K562 (cell line): ENCODE data around the gene LENEP. TPM values are rescaled to one million over a fixed set of nuclear protein-coding genes. Genes with fewer than 3 reads are reported as not detected.

ENCODE experiments used
- ATAC-seq: fragments of 200-7000 bp; cut with Tn5 transposase; 3 replicates; pipeline ENCODE4 v1.9.1; 2020; ENCODE audit warnings: moderate library complexity
- BruUV-seq: library from RNA; stranded (reverse); fragments of 400-500 nt; replicated peaks from 2 replicates; lab custom pipeline; 2021; lab: Mats Ljungman, UMichigan
- CTCF ChIA-PET: fragments of 300-600 bp; formaldehyde crosslinking; extraction: SDS; loops from one replicate; lab custom pipeline; 2021; ENCODE audit warnings: low intra/inter-chr PET ratio; lab: Yijun Ruan, JAX
- POLR2A ChIA-PET: fragments of 300-600, 350-650 bp; sonication (Branson Sonifier 250); formaldehyde crosslinking; extraction: SDS; loops from one replicate; lab custom pipeline; 2021; ENCODE audit warnings: antibody characterized with exemption, inconsistent platforms; lab: Yijun Ruan, JAX
- DNase-seq, 4 experiments: peaks; one replicate each; pipeline versions ENCODE4 v3.0.0 to v3.0.0-alpha.2; 2011 to 2018; ENCODE audit warnings: low spot score in 3 of 4, mixed read lengths in 3 of 4; ENCODE audit errors: extremely low read depth in 1 of 4
- FAIRE-seq: peaks from 2 replicates; lab custom pipeline; 2011; peaks lifted over from hg19 to GRCh38; lab: Jason Lieb, UNC
- H2AFZ ChIP-seq: 2 replicates; pipeline ENCODE4 v1.6.0; 2011; ENCODE audit warnings: low read depth, low read length, control low read depth, inconsistent platforms
- H3K27ac ChIP-seq: fragments of 200-600 bp; 3 replicates; pipeline ENCODE4 v1.8.0; 2011; ENCODE audit warnings: low read depth, mild to moderate bottlenecking, control low read depth, inconsistent platforms, low read length, moderate library complexity, mixed read lengths; ENCODE audit errors: extremely low read depth
- H3K27me3 ChIP-seq, 2 experiments: fragments of 300-600 bp in 1 of 2; 2 replicates in 1 of 2; 3 replicates in 1 of 2; pipeline versions ENCODE4 v1.6.0 to v1.8.0; 2011; ENCODE audit warnings: inconsistent platforms in 2 of 2, low read length in 2 of 2, mild to moderate bottlenecking in 1 of 2, mixed read lengths in 1 of 2, moderate library complexity in 1 of 2; ENCODE audit not compliant: control insufficient read depth in 2 of 2, insufficient read depth in 2 of 2
- H3K36me3 ChIP-seq: fragments of 300-600 bp; 3 replicates; pipeline ENCODE4 v1.8.0; 2011; ENCODE audit warnings: mild to moderate bottlenecking, low read length, inconsistent platforms; ENCODE audit not compliant: control insufficient read depth, insufficient read depth
- H3K4me1 ChIP-seq, 2 experiments: fragments of 200-600 bp in 1 of 2; replicated peaks in 1 of 2; 2 replicates in 1 of 2; 3 replicates in 1 of 2; pipeline versions ENCODE4 v1.5.1 to v1.8.0; 2011; ENCODE audit warnings: inconsistent platforms in 2 of 2, low read length in 2 of 2, mild to moderate bottlenecking in 1 of 2, mixed read lengths in 1 of 2, moderate library complexity in 1 of 2; ENCODE audit not compliant: control insufficient read depth in 2 of 2, insufficient read depth in 2 of 2
- H3K4me2 ChIP-seq: 2 replicates; pipeline ENCODE4 v1.6.1; 2011; ENCODE audit warnings: low read length, control low read depth, inconsistent platforms, mixed read lengths; ENCODE audit not compliant: insufficient read depth
- H3K4me3 ChIP-seq: fragments of 200-600 bp; sonication (generic), shearing (Covaris generic); 2 replicates; pipeline ENCODE4 v1.5.1; 2016; ENCODE audit warnings: control low read depth, inconsistent platforms
- H3K79me2 ChIP-seq: fragments of 200-600 bp; 3 replicates; pipeline ENCODE4 v1.8.0; 2011; ENCODE audit warnings: low read length, inconsistent platforms; ENCODE audit not compliant: control insufficient read depth, insufficient read depth
- H3K9ac ChIP-seq, 2 experiments: 2 replicates each; pipeline versions ENCODE4 v1.6.0 to v1.6.1; 2011; ENCODE audit warnings: low read depth in 2 of 2, low read length in 2 of 2, control low read depth in 1 of 2, inconsistent platforms in 1 of 2, mild to moderate bottlenecking in 1 of 2, mixed read lengths in 1 of 2; ENCODE audit not compliant: insufficient read depth in 1 of 2
- H3K9me1 ChIP-seq: one replicate; pipeline ENCODE4 v1.6.0; 2011; ENCODE audit warnings: inconsistent platforms, mild to moderate bottlenecking, low read length, moderate library complexity; ENCODE audit not compliant: control insufficient read depth, insufficient read depth
- H3K9me3 ChIP-seq: replicated peaks from 2 replicates; pipeline ENCODE4 v1.5.1; 2011; ENCODE audit warnings: low read depth, low read length, inconsistent platforms; ENCODE audit not compliant: control insufficient read depth, insufficient read depth
- H4K20me1 ChIP-seq: replicated peaks from 2 replicates; pipeline ENCODE4 v1.6.1; 2011; ENCODE audit warnings: low read length, inconsistent platforms, mixed read lengths; ENCODE audit not compliant: control insufficient read depth, insufficient read depth
- REST ChIP-seq, 2 experiments: fragments of 450-650 bp; formaldehyde crosslinking in 1 of 2; IDR thresholded peaks; 2 replicates each; pipeline versions ENCODE4 v1.4.0 to v1.6.1; 2014 to 2020; ENCODE audit warnings: mild to moderate bottlenecking in 2 of 2, borderline replicate concordance in 1 of 2, low read depth in 1 of 2
- SIN3A ChIP-seq, 2 experiments: fragments of 150-350 bp in 1 of 2; IDR thresholded peaks; 2 replicates each; pipeline ENCODE4 v1.6.1; 2011 to 2016; ENCODE audit warnings: borderline replicate concordance in 2 of 2, low read depth in 2 of 2, low read length in 2 of 2, mild to moderate bottlenecking in 2 of 2, moderate library complexity in 2 of 2; ENCODE audit not compliant: control insufficient read depth in 1 of 2
- WGBS: fragments of 100-300 bp; shearing (Covaris generic); methylation state at CpG from one replicate; pipeline ENCODE4 v1.1.6; 2016; ENCODE audit warnings: low coverage, mixed read lengths; ENCODE audit not compliant: insufficient coverage; ENCODE audit errors: missing lambda C conversion rate; 5-methylcytosine and 5-hydroxymethylcytosine counted together
- in situ Hi-C: fragments of 300-500 bp; cut with MboI; formaldehyde crosslinking; loops from 4 replicates; pipeline ENCODE4 v1.15.0; 2018; ENCODE audit warnings: inconsistent platforms, mixed read lengths
- intact Hi-C: fragments of 100-400 bp; cut with micrococcal nuclease; formaldehyde crosslinking; loops from 2 replicates; pipeline ENCODE4 v1.14.2; 2022
- polyA plus RNA-seq, 8 experiments: library from polyadenylated mRNA; depleted of rRNA in 4 of 8; stranded (reverse) in 5 of 8; unstranded in 3 of 8; fragments of >200 nt; fragmentation: Nextera tagmentation in 2 of 8; fragmentation: Illumina TruSeq in 1 of 8; extraction: Ambion mirVana in 2 of 8; extraction: Trizol in 1 of 8; gene quantifications; 2 replicates each; pipeline versions ENCODE4 v1.2.1 to v1.2.3, GENCODE V29; 2011 to 2014; ENCODE audit warnings: inconsistent platforms in 1 of 8, missing spikeins in 1 of 8
- total RNA-seq, 7 experiments: library from RNA; depleted of rRNA in 6 of 7; stranded (reverse); fragments of >200 nt in 6 of 7; fragmentation: Illumina TruSeq in 2 of 7; extraction: Trizol in 2 of 7; gene quantifications; 2 replicates each; pipeline versions ENCODE4 v1.2.1 to v1.2.3, GENCODE V29; 2011 to 2021; ENCODE audit warnings: low replicate concordance in 1 of 7
- TF ChIP-seq, protein P1 (sequence below), 3 experiments: IDR thresholded peaks in 2 of 3; conservative IDR thresholded peaks in 1 of 3; 2 replicates each; pipeline ENCODE4 v1.5.1; 2011 to 2012; ENCODE audit warnings: low read length in 3 of 3, mild to moderate bottlenecking in 3 of 3, control low read depth in 2 of 3, improper control_type of control experiment in 1 of 3, inconsistent platforms in 1 of 3, low read depth in 1 of 3, mixed read lengths in 1 of 3, moderate library complexity in 1 of 3; ENCODE audit not compliant: insufficient read depth in 2 of 3
- TF ChIP-seq, protein P2 (sequence below): sonication (generic); formaldehyde crosslinking; IDR thresholded peaks from 2 replicates; pipeline ENCODE4 v1.9.0; 2022; ENCODE audit warnings: mild to moderate bottlenecking, missing genetic modification reagents

Gene LENEP
- total and polyA plus RNA-seq, 9 of the 15 experiments (the other 6 are each of a cell fraction or from before 2014, with no cell fraction given): 0.23 to 0.87 (median 0.67) TPM; not detected in 5

DNA sequence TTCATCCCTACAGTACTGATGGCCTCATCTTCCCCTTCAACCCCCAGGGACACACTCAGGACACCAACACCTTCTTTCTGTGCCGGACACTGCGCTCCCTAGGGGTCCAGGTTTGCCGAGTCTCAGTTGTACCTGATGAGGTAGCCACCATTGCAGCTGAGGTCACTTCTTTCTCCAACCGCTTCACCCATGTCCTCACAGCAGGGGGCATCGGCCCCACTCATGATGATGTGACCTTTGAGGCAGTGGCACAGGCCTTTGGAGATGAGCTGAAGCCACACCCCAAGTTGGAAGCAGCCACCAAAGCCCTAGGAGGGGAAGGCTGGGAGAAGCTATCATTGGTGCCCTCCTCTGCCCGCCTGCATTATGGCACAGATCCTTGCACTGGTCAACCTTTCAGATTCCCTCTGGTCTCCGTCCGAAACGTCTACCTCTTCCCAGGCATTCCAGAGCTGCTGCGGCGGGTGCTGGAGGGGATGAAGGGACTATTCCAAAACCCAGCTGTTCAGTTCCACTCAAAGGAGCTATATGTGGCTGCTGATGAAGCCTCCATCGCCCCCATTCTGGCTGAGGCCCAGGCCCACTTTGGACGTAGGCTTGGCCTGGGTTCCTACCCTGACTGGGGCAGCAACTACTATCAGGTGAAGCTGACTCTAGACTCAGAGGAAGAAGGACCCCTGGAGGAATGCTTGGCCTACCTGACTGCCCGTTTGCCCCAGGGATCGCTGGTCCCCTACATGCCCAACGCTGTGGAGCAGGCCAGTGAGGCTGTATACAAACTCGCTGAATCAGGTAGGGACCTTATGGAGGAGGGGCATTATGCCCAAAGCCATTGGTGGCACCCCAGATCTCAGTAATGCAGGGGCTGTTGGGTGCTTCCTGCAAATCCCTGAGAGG, 5.1 kb upstream of the LENEP start:
- Histone ChIP-seq H3K27me3 (no peaks in the 10 kb centered on the region), H3K9me1 (peaks cover 6% of the 10 kb centered on the region), H3K27ac (no peak overlapping the region; the same call in 2 of the 3 replicates), H3K4me2 (no peak overlapping the region), H3K9ac (peak overlapping the region in 1 of 2 experiments; percentile 83; a peak in 2 of 4 replicates), H4K20me1 (no peaks in the 10 kb centered on the region; the same call in 1 of the 2 replicates), H3K36me3 (peaks cover 57% of the 10 kb centered on the region), H3K4me1 (peaks cover 10 to 37% of the 10 kb centered on the region in 2 experiments), H3K9me3 (no peaks in the 10 kb centered on the region), H2AFZ (no peak overlapping the region), H3K79me2 (peaks cover 60% of the 10 kb centered on the region), H3K4me3 (no peak overlapping the region)
- POLR2A ChIA-PET: interaction anchor here (0.6 to 2.8 kb wide), 5 partner anchors 11 to 22 kb away, joined by 3 to 21 read pairs (median 4); partner anchors contain the start of gene CKS1B
- ATAC-seq (no peak), FAIRE-seq (no peak), DNase-seq (peak in 1 of 4 experiments; percentile 57)
- in situ Hi-C loops: no loop called here
- CTCF ChIA-PET: no interaction called here
- WGBS: 90% methylated on average over 15 of the region's 17 CpGs
- no TSS peak for BruUV-seq
- intact Hi-C loops: no loop called here
- peak; percentile 19; the same call in 1 of the 2 replicates for TF ChIP-seq REST (IDR thresholded peaks at IDR 0.05; ENCODE audit: borderline replicate concordance)
- no peak for TF ChIP-seq REST (CRISPR knock-in tag; IDR thresholded peaks at IDR 0.05; ENCODE audit: low read depth)
- TF ChIP-seq, protein P1, sequence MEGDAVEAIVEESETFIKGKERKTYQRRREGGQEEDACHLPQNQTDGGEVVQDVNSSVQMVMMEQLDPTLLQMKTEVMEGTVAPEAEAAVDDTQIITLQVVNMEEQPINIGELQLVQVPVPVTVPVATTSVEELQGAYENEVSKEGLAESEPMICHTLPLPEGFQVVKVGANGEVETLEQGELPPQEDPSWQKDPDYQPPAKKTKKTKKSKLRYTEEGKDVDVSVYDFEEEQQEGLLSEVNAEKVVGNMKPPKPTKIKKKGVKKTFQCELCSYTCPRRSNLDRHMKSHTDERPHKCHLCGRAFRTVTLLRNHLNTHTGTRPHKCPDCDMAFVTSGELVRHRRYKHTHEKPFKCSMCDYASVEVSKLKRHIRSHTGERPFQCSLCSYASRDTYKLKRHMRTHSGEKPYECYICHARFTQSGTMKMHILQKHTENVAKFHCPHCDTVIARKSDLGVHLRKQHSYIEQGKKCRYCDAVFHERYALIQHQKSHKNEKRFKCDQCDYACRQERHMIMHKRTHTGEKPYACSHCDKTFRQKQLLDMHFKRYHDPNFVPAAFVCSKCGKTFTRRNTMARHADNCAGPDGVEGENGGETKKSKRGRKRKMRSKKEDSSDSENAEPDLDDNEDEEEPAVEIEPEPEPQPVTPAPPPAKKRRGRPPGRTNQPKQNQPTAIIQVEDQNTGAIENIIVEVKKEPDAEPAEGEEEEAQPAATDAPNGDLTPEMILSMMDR (IDR thresholded peaks at IDR 0.05 in 2 of 3, conservative IDR thresholded peaks at IDR 0.05 in 1 of 3; ENCODE audit: insufficient read depth in 2 of 3, low read depth in 1 of 3, low read length in 3 of 3): peak; percentile 42 to 51 (median 50); a peak in 5 of 6 replicates
- no peak for TF ChIP-seq SIN3A (IDR thresholded peaks at IDR 0.05; ENCODE audit: borderline replicate concordance in 2 of 2, control insufficient read depth in 1 of 2, low read depth in 2 of 2, low read length in 2 of 2)
- TF ChIP-seq, protein P2, sequence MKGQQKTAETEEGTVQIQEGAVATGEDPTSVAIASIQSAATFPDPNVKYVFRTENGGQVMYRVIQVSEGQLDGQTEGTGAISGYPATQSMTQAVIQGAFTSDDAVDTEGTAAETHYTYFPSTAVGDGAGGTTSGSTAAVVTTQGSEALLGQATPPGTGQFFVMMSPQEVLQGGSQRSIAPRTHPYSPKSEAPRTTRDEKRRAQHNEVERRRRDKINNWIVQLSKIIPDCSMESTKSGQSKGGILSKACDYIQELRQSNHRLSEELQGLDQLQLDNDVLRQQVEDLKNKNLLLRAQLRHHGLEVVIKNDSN: peak; percentile 23; the same call in 1 of the 2 replicates
